Measurements from ENCODE around the gene TBC1D1. TPM values are rescaled to one million over a fixed set of nuclear protein-coding genes. Genes with fewer than 3 reads are reported as not detected.

The TBC1D1 gene
- polyA plus RNA-seq, 1 donor (not counting 4 experiments of a cell fraction or from before 2014, with no cell fraction given) = 32.5 TPM

- no peak for FAIRE-seq
- no peak overlapping the region for H3K4me2 ChIP-seq (ENCODE audit: control insufficient read depth, extremely low read depth, insufficient read depth, low read depth, low read length)
These were observed 76.9 kb downstream of the TBC1D1 start for GRCh38 chr4:37967736-37968135.

GRCh38 chr4:37968747-37969146, 77.9 kb downstream of the TBC1D1 start:
- Histone ChIP-seq H4K20me1 (ENCODE audit: control insufficient read depth, extremely low read depth, insufficient read depth, low read length) (no peaks in the 10 kb centered on the region), H2AFZ (ENCODE audit: control insufficient read depth, low read length) (no peak overlapping the region), H3K9ac (ENCODE audit: control insufficient read depth, extremely low read depth, insufficient read depth, low read length) (no peak overlapping the region), H3K4me3 (ENCODE audit: control insufficient read depth in 2 of 3, extremely low read depth in 1 of 3, insufficient read depth in 2 of 3, low read depth in 1 of 3, low read length in 3 of 3) (no peak overlapping the region), H3K4me2 (ENCODE audit: control insufficient read depth, extremely low read depth, insufficient read depth, low read depth, low read length) (no peak overlapping the region), H3K27me3 (ENCODE audit: control insufficient read depth, extremely low read depth, insufficient read depth, low read length) (no peaks in the 10 kb centered on the region), H3K36me3 (ENCODE audit: control insufficient read depth in 2 of 2, extremely low read depth in 1 of 2, insufficient read depth in 2 of 2, low read length in 2 of 2) (no peaks in the 10 kb centered on the region), H3K79me2 (ENCODE audit: control insufficient read depth, insufficient read depth, low read length) (no peaks in the 10 kb centered on the region), H3K9me1 (ENCODE audit: control insufficient read depth, extremely low read depth, insufficient read depth, low read length) (no peaks in the 10 kb centered on the region), H3K27ac (ENCODE audit: control insufficient read depth, insufficient read depth, low read length) (no peak overlapping the region), H3K4me1 (ENCODE audit: control insufficient read depth, extremely low read depth, insufficient read depth, low read length) (peaks cover 4% of the 10 kb centered on the region), H3K9me3 (ENCODE audit: control insufficient read depth, low read depth, low read length) (no peaks in the 10 kb centered on the region)
- dilution Hi-C loops (cut with MboI; ENCODE audit: extremely low pct_ligation_motif_present, low sequenced_read_pairs) = no loop called here
- no peak for DNase-seq (ENCODE audit: low read depth, low spot score)
- no peak for FAIRE-seq
- TF ChIP-seq CTCF (optimal IDR thresholded peaks at IDR 0.05 in 1 of 3, IDR thresholded peaks at IDR 0.05 in 1 of 3, conservative IDR thresholded peaks at IDR 0.05 in 1 of 3; ENCODE audit: extremely low read depth in 1 of 3, insufficient read depth in 2 of 3, low read length in 3 of 3) (no peak), EZH2 (IDR thresholded peaks at IDR 0.05; ENCODE audit: low read length) (no peak)

More at GRCh38 chr4:37967736-37968135, 76.9 kb downstream of the TBC1D1 start:
- TF ChIP-seq EZH2 (IDR thresholded peaks at IDR 0.05; ENCODE audit: low read length) (no peak), CTCF (optimal IDR thresholded peaks at IDR 0.05 in 1 of 3, IDR thresholded peaks at IDR 0.05 in 1 of 3, conservative IDR thresholded peaks at IDR 0.05 in 1 of 3; ENCODE audit: extremely low read depth in 1 of 3, insufficient read depth in 2 of 3, low read length in 3 of 3) (no peak)
- Histone ChIP-seq H3K9me3 (ENCODE audit: control insufficient read depth, low read depth, low read length) (no peaks in the 10 kb centered on the region), H3K27me3 (ENCODE audit: control insufficient read depth, extremely low read depth, insufficient read depth, low read length) (no peaks in the 10 kb centered on the region), H2AFZ (ENCODE audit: control insufficient read depth, low read length) (no peak overlapping the region), H3K4me1 (ENCODE audit: control insufficient read depth, extremely low read depth, insufficient read depth, low read length) (peaks cover 4% of the 10 kb centered on the region), H3K9me1 (ENCODE audit: control insufficient read depth, extremely low read depth, insufficient read depth, low read length) (no peaks in the 10 kb centered on the region), H3K79me2 (ENCODE audit: control insufficient read depth, insufficient read depth, low read length) (no peaks in the 10 kb centered on the region), H3K9ac (ENCODE audit: control insufficient read depth, extremely low read depth, insufficient read depth, low read length) (no peak overlapping the region), H3K27ac (ENCODE audit: control insufficient read depth, insufficient read depth, low read length) (no peak overlapping the region), H3K4me3 (ENCODE audit: control insufficient read depth in 2 of 3, extremely low read depth in 1 of 3, insufficient read depth in 2 of 3, low read depth in 1 of 3, low read length in 3 of 3) (no peak overlapping the region), H3K36me3 (ENCODE audit: control insufficient read depth in 2 of 2, extremely low read depth in 1 of 2, insufficient read depth in 2 of 2, low read length in 2 of 2) (no peaks in the 10 kb centered on the region), H4K20me1 (ENCODE audit: control insufficient read depth, extremely low read depth, insufficient read depth, low read length) (no peaks in the 10 kb centered on the region)
- dilution Hi-C loops (cut with MboI; ENCODE audit: extremely low pct_ligation_motif_present, low sequenced_read_pairs) = no loop called here
- DNase-seq (ENCODE audit: low read depth, low spot score) = no peak

Data from keratinocyte (primary cell).